HUDEP-2 (cell line): ENCODE measurements around the gene CYP11A1.

ENCODE experiments used
- DNase-seq, 76 experiments: peaks; one replicate each; lab custom pipeline; 2025; ENCODE audit not compliant: unreplicated experiment in 76 of 76; lab: John Stamatoyannopoulos, UW

CYP11A1 gene

DNA sequence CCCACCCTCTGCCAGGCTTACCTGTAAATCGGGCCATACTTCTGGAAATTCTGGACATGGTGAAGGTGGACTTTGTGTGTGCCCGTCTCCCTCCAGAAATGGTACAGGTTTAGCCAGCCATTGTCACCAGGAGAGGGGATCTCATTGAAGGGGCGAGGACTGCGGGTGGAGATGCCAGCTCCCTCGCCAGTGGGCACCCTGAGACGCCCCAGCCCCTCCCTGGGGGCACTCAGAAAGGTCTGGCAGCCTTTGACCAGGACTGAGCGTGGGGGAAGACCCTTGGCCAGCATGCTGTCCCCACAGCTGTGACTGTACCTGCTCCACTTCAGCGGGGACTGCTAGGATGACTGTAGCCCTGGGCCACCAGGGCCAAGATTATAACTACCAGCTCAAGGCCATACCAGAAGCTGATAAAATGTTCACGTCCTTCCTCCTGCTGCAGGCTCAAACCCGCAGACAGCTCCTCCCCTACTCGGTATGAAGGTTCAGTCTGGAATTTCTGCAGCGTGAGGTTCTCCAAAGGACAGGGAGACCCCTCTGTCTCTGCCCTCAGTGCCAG lies at the start of gene CYP11A1:
TSS of gene CYP11A1 (minus strand) at position 351 of the 559 bp plus-strand sequence. CDS start at position 290, 61 bp downstream.
- no peak for DNase-seq

GRCh38 chr15:74417225-74417624 lies 49.8 kb upstream of the CYP11A1 start:
- DNase-seq: no peak

DNA sequence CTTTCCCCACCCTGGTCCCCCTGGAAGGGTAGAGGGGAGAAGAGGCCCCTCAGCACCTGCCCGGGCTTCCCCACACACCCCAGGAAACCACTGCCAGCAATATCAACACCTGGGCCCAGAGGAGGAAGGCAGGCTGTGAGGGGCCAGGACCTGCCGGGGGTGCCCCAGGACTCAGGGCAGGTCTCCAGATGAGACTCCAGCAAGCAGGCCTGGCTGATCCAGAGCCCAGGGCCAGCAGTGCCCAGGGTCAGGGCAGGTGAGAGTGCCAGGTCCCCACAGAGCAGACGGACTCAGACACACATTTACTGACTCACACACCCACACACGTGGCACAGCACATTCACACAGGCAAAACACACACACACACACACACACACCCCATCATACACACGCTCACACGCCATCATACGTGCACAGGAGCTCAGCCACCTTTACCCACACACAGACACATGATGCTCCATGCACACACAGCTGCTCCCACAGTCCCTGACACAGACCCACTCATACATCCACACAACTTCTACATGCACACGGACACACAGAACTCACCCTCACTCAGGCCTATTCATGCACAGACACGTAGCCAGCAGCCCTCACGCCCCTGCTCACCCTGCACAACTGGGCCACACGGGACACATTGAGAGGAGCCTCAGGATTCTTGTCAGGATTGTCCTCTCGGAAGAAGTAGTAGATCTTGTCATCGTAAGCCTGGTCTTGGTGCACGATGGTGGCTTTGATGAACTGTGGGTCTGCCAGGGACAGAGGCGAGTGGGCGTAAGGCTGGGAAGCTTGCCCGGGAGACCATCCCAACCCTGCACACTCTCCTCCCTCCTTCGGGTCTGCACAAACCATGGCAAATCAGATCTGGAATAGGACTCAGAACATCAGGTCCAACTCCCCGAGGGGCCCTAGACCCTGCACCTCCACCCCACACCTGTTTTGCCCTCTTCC lies 48.8 kb upstream of the CYP11A1 start:
- DNase-seq: no peak

DNA sequence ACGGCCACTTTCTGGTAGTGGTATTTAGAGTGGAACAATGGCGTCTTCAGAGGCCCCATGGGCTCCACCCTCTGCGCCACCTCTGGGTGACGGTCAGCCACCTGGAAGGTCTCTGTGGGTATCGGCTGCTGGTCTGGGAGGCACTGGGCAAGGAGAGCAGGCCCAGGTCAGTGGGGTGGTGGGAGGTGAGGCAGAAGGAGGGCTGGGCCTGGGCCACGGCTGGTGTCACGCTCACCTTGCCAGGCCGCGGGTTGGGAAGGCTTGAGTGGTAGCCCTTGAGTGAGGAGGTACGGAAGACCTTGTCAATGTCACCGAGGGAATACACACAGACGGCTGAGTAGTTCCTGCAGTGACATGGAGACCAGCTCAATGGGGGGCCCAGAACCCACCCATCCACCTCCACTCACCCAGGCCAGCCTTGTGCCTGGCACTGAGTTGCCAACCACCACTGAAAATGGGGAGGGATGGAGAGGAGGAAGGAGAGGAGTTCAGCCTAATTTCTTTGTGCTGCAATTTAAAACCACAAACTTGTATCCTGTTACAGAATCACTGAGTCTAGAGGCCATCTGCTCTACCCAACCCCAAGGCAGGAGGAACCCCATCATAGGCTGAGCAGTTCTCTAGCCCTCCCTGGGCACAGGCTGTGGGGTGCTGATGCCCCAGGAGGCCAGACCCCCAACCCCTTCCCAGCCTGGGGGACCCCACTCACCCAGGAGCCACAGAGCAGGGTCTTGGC lies 47.3 kb upstream of the CYP11A1 start:
- no peak for DNase-seq

- no peak for DNase-seq
Observed at GRCh38 chr15:74414081-74414580, 46.7 kb upstream of the CYP11A1 start.

DNA sequence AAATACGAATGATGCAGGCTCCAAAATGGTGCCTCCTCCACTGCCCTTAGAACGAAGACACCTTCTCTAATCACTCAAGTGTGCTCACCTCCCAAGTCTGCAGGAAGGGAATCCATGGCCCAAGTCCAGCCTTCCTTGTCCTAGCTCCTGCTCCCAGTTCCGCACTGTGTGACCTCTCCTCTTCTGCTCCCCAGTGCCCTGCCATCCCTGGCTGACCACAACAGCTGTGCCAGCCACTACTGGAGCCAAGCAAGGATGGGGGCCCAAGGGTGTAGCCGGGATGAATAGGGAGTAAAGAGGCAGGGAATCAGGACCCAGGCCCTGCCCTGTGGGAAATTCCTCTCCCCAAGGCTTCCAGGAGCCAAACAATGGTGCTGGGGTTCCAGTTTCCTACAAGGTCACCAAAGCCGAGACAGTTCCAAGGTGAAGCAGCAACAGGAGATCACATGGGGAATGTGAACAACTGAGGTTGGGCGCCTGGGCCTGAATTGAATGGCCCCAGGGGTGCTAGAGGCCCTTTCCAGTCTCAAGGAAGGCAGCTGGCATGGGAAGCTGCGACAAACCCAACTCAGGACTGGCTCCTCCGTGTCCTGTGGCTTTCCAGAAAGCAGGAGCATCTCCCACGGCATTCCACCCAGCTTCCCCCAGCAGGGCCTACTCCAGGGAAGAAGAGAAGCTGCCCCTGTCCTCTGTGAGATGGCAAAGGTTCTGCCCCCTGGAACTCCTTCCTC lies 46.1 kb upstream of the CYP11A1 start:
- DNase-seq: no peak

GRCh38 chr15:74412159-74412558 lies 44.7 kb upstream of the CYP11A1 start:
- DNase-seq: no peak

- DNase-seq: no peak
Observed at GRCh38 chr15:74411686-74412085, 44.2 kb upstream of the CYP11A1 start.

DNA sequence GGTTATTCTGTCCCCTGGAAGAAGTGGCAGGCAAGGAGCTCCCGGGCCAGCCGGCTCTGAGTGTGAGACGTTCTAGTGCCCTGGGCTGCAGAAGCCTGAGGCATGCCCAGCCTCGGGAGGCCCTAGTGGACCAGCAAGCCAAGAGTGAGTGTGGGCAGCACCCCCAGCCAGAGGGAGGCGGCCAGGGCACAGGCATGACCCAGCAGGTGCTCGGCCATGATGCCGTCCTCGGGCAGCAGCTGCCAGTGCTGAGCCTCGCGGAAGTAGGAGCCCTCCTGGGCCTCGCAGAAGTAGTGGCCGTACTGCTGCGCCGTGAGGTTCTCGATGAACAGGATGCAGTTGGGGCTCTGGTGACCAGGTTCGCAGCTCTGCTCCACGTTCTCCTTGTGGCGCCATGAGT lies 43.1 kb upstream of the CYP11A1 start:
- DNase-seq: no peak

GRCh38 chr15:74409225-74409624 lies 41.8 kb upstream of the CYP11A1 start:
- no peak for DNase-seq

- no peak for DNase-seq
Observed at GRCh38 chr15:74408815-74409214, 41.4 kb upstream of the CYP11A1 start.

GRCh38 chr15:74408385-74408784 lies 40.9 kb upstream of the CYP11A1 start:
- peak in 3 of 76 experiments; percentile 17 to 36 (median 34) for DNase-seq

- peak in 50 of 76 experiments; percentile 15 to 76 (median 48) for DNase-seq
Observed at GRCh38 chr15:74406992-74407705, 39.7 kb upstream of the CYP11A1 start.

DNA sequence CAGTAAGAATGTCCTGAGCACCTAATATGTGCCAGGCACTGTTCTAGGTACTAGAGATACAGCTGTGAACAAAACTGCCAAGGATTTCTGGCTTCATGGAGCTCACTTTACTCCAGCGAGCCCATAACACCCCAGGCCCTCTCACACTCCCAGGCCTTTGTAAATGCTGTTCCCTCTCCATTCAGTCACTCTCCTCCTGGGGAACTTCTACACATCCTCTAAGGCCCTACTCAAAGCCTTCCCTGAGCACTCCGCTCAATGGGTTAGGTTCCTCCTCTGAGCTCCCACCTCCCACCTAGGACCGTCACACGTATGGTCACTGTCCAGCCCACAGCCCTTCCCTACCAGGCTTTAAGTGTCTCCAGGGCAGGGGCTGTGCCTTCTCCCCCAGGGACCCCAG lies 39.1 kb upstream of the CYP11A1 start:
- no peak for DNase-seq

- no peak for DNase-seq
Observed at GRCh38 chr15:74405823-74406222, 38.4 kb upstream of the CYP11A1 start.

DNA sequence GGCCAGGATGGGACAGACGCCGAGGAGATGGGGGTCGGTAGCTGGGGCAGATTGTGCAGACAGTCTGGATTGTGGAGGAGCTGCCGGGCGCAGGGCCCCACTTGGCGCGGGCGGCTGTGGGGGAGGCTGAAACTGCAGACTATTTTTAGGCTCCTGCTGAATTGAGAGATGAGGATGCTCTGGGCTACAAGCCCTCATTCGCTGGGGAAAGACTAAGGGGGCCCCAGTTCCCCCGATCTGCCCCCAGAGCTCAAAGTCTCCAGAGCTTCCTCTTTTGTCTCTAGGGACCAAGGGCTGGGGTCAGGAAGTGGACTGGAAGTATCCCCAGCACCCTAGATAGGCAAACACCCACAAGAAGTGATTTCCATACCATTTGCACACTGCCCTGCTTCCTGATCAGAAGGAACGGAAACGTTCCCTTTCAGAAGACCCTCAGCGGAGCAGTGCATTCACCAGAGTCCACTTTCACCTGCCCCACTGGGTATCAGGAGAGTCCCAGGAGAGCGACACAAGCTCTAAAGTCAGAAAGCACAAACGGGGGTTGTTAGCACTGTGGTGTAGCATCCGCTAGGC lies 36.6 kb upstream of the CYP11A1 start:
- no peak for DNase-seq

DNA sequence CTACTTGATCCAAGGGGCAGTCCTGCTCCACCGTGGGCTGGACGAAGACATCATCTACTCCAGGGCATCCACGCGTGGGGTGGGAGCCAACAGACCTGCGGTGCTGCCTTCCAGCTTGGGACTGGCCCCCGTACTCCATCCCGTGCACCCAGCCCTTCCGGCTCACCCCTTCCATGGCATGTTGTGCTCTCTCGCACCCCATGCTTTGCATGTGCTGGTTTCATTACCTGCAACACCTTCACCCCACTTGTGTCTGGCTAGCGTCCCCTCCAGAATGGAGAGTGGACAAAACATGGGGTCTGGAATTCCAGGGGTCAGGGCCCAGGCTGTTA lies 36.1 kb upstream of the CYP11A1 start:
- DNase-seq: no peak

DNA sequence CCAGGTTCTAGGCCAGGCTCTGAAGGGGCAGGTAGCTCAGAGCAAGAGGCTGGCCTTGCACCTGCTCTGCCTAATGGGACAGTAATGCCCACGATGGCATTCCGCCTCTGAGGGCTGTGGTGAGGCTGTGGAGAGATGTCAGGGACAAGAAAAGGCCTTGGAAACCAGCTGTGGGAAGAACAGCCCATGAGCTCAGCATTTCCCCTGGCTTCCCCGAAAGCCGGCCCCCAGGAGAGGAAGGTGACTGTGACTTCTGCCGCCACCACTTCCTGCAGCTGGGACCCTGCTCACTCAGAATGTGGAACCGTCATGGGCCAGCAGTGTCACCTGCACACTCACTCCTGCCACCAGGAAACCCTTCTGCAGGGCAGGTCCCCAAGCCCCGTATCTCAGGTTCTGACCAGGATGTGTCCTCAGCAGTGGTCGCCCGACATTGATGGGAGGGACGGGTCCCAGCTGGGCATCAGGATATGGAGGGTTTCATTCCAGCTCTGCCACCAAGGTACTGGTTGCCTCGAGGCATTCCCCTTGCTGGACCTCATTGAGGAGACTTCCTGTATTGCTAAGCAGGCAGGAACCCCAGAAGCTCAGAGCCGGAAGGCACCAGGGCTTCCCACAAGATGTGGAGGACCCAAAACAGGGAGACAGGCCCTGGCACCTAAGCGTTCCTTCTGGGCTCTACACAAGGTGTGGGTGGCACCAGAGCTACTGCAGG lies 35.6 kb upstream of the CYP11A1 start:
- no peak for DNase-seq

- no peak for DNase-seq
Observed at GRCh38 chr15:74402337-74402841, 34.9 kb upstream of the CYP11A1 start.
